Measurements from ENCODE around the gene PSD4.

The PSD4 gene

GRCh38 chr2:113169586-113169985, 4.2 kb upstream of the PSD4 start:
- DNase-seq, result no peak

- DNase-seq, result no peak
Measured at GRCh38 chr2:113171334-113172075, 2.3 kb upstream of the PSD4 start.

- no peak for DNase-seq
Measured at GRCh38 chr2:113172721-113173541, 840 bp upstream of the PSD4 start.

GRCh38 chr2:113174376-113174750, 592 bp downstream of the PSD4 start:
- DNase-seq, result no peak

- DNase-seq, result no peak
Measured at GRCh38 chr2:113175042-113175628, 1.4 kb downstream of the PSD4 start.

- DNase-seq, result no peak
Measured at GRCh38 chr2:113175736-113176695, 2.2 kb downstream of the PSD4 start.

GRCh38 chr2:113176696-113177355, 3.1 kb downstream of the PSD4 start:
- DNase-seq, result no peak

GRCh38 chr2:113178069-113178746, 4.4 kb downstream of the PSD4 start:
- no peak for DNase-seq

- no peak for DNase-seq
Measured at GRCh38 chr2:113178891-113179290, 5.1 kb downstream of the PSD4 start.

- no peak for DNase-seq
Measured at GRCh38 chr2:113179446-113180045, 5.8 kb downstream of the PSD4 start.

- DNase-seq, result no peak
Measured at GRCh38 chr2:113180131-113180946, 6.6 kb downstream of the PSD4 start.

- no peak for DNase-seq
Measured at GRCh38 chr2:113181258-113182051, 7.7 kb downstream of the PSD4 start.

GRCh38 chr2:113182471-113183260, 8.9 kb downstream of the PSD4 start:
- DNase-seq, result no peak

- DNase-seq, result no peak
Measured at GRCh38 chr2:113183264-113183663, 9.5 kb downstream of the PSD4 start.

GRCh38 chr2:113183703-113184102, 9.9 kb downstream of the PSD4 start:
- DNase-seq, result no peak

- DNase-seq, result no peak
Measured at GRCh38 chr2:113184531-113185230, 10.9 kb downstream of the PSD4 start.

- DNase-seq, result no peak
Measured at GRCh38 chr2:113185664-113186432, 12.1 kb downstream of the PSD4 start.

All from T1000 (cell line).